Measurements from ENCODE around the gene TNNI2. TPM values are rescaled to one million over a fixed set of nuclear protein-coding genes. Genes with fewer than 3 reads are reported as not detected.

TNNI2 gene
- total RNA-seq, 1 experiment from 2014 or later, result not detected

GRCh38 chr11:1859004-1859403 lies 20.2 kb downstream of the TNNI2 start:
- Histone ChIP-seq H2BK5ac (ENCODE audit: insufficient read length, low read length) (no peak overlapping the region), H2BK120ac (ENCODE audit: low read depth, low read length, poor library complexity, severe bottlenecking) (no peak overlapping the region), H3K23ac (ENCODE audit: insufficient read length, low read depth, low read length) (no peak overlapping the region), H3K27ac (ENCODE audit: insufficient read length, low read depth, low read length) (no peak overlapping the region), H2BK20ac (ENCODE audit: low read depth, low read length, poor library complexity, severe bottlenecking) (no peak overlapping the region), H3K79me1 (ENCODE audit: insufficient read depth, low read depth, low read length, poor library complexity, severe bottlenecking) (no peaks in the 10 kb centered on the region), H2AFZ (ENCODE audit: low read length) (no peak overlapping the region), H3T11ph (ENCODE audit: low read length) (no peak overlapping the region), H3K14ac (ENCODE audit: insufficient read depth, low read length) (no peak overlapping the region), H3K9ac (ENCODE audit: extremely low read depth, insufficient read length, low read length) (no peak overlapping the region), H4K5ac (ENCODE audit: insufficient read length, low read depth, low read length) (no peak overlapping the region), H4K8ac (replicated peaks; ENCODE audit: insufficient read length, low read depth, low read length) (no peak overlapping the region), H2AK5ac (ENCODE audit: insufficient read length, low read length) (no peak overlapping the region), H3K9me3 (ENCODE audit: control insufficient read depth, low read depth, low read length) (no peaks in the 10 kb centered on the region), H3K27me3 (ENCODE audit: insufficient read depth, low read length) (no peaks in the 10 kb centered on the region), H3K4me2 (ENCODE audit: insufficient read depth, insufficient read length, low read length) (no peak overlapping the region), H2BK12ac (ENCODE audit: insufficient read length, low read depth, low read length) (no peak overlapping the region), H3K23me2 (ENCODE audit: insufficient read length, low read depth, low read length, poor library complexity, severe bottlenecking) (no peaks in the 10 kb centered on the region), H4K20me1 (ENCODE audit: control insufficient read depth, insufficient read depth, insufficient read length) (no peaks in the 10 kb centered on the region), H3K56ac (ENCODE audit: insufficient read length, low read depth, low read length) (no peak overlapping the region), H3K79me2 (ENCODE audit: insufficient read depth, low read length) (no peaks in the 10 kb centered on the region), H3K18ac (ENCODE audit: insufficient read length, low read depth, low read length) (no peak overlapping the region), H2BK15ac (ENCODE audit: low read depth, low read length) (no peak overlapping the region), H3K4me1 (ENCODE audit: insufficient read depth, low read length) (peaks cover 3% of the 10 kb centered on the region; the same call in 1 of the 2 replicates), H4K91ac (ENCODE audit: insufficient read length, low read depth, low read length) (no peak overlapping the region), H3K4ac (ENCODE audit: low read depth, low read length) (no peak overlapping the region)
- no peak for DNase-seq
- Mint-ChIP-seq H3K27ac (no peak overlapping the region; a peak in 2 of 7 replicates), H3K9me3 (no peaks in the 10 kb centered on the region), H3K4me1 (peaks cover 4 to 6% of the 10 kb centered on the region in 2 experiments; a peak in 2 of 4 replicates), H3K4me3 (no peak overlapping the region), H3K36me3 (ENCODE audit: insufficient read depth in 1 of 3, low read depth in 3 of 3) (no peaks in the 10 kb centered on the region), H3K27me3 (ENCODE audit: low read depth) (peaks cover 8% of the 10 kb centered on the region)
- no peak for TF ChIP-seq CTCF (conservative IDR thresholded peaks at IDR 0.05)
- WGBS (ENCODE audit: extremely low coverage, insufficient read length, low lambda C conversion rate), result no CpG with 5 or more reads among the region's 4 CpGs

All from H9 (cell line).